ENCODE results near the gene FAM168B.
"Not testable (repeated sequence)": the region's sequence is repeated elsewhere in the genome, so short reads cannot be mapped to it uniquely, and the experiment has no call there.

The FAM168B gene

GRCh38 chr2:131093006-131093695 lies at the start of gene FAM168B:
Gene FAM168B (minus strand): TSS chr2:131093460. CDS start chr2:131082646, 10,814 bp downstream.
- peak; percentile 29 for DNase-seq

GRCh38 chr2:131142849-131143248 lies 49.6 kb upstream of the FAM168B start:
- no peak for DNase-seq

GRCh38 chr2:131140581-131140980 lies 47.3 kb upstream of the FAM168B start:
- DNase-seq, result no peak

GRCh38 chr2:131132729-131133128 lies 39.5 kb upstream of the FAM168B start:
- DNase-seq, result no peak

- no peak for DNase-seq
These were observed 37.0 kb upstream of the FAM168B start for GRCh38 chr2:131130298-131130596.

- DNase-seq, result no peak
These were observed 34.7 kb upstream of the FAM168B start for GRCh38 chr2:131127981-131128380.

GRCh38 chr2:131127076-131127475 lies 33.8 kb upstream of the FAM168B start:
- DNase-seq, result no peak

GRCh38 chr2:131126436-131126835 lies 33.2 kb upstream of the FAM168B start:
- no peak for DNase-seq

GRCh38 chr2:131125195-131125757 lies 32.0 kb upstream of the FAM168B start:
- DNase-seq, result no peak

GRCh38 chr2:131123192-131123591 lies 29.9 kb upstream of the FAM168B start:
- DNase-seq, result no peak

GRCh38 chr2:131122496-131122895 lies 29.2 kb upstream of the FAM168B start:
- no peak for DNase-seq

- no peak for DNase-seq
These were observed 28.2 kb upstream of the FAM168B start for GRCh38 chr2:131121464-131121863.

- no peak for DNase-seq
These were observed 27.6 kb upstream of the FAM168B start for GRCh38 chr2:131120815-131121317.

GRCh38 chr2:131115752-131116151 lies 22.5 kb upstream of the FAM168B start:
- DNase-seq, result no peak

GRCh38 chr2:131114950-131115349 lies 21.7 kb upstream of the FAM168B start:
- not testable (repeated sequence) for DNase-seq

- no peak for DNase-seq
These were observed 20.4 kb upstream of the FAM168B start for GRCh38 chr2:131113566-131114227.

GRCh38 chr2:131112529-131112928 lies 19.3 kb upstream of the FAM168B start:
- no peak for DNase-seq

- DNase-seq, result no peak
These were observed 12.9 kb upstream of the FAM168B start for GRCh38 chr2:131105950-131106801.

- DNase-seq, result peak; percentile 77
These were observed 12.1 kb upstream of the FAM168B start, which contains the start of gene PLEKHB2 for GRCh38 chr2:131105156-131105949. Gene PLEKHB2 (plus strand): TSS chr2:131105336. CDS start chr2:131120942, 15,606 bp downstream.

- peak; percentile 77 for DNase-seq
These were observed 11.4 kb upstream of the FAM168B start for GRCh38 chr2:131104487-131105155.

GRCh38 chr2:131103165-131103564 lies 9.9 kb upstream of the FAM168B start:
- DNase-seq, result no peak
